GM19240 (cell line): ENCODE measurements around the gene PSMD3.
"Not testable (repeated sequence)": the region's sequence is repeated elsewhere in the genome, so short reads cannot be mapped to it uniquely, and the experiment has no call there.

ENCODE experiments used
- DNase-seq: peaks from one replicate; pipeline ENCODE4 v3.0.0; 2011; ENCODE audit warnings: low spot score; ENCODE audit not compliant: insufficient read length

The PSMD3 gene

GRCh38 chr17:39980351-39981206 is at the start of gene PSMD3:
Gene PSMD3 (plus strand): TSS chr17:39980807. CDS start chr17:39980971, 164 bp downstream.
- peak; percentile 91 for DNase-seq

DNA sequence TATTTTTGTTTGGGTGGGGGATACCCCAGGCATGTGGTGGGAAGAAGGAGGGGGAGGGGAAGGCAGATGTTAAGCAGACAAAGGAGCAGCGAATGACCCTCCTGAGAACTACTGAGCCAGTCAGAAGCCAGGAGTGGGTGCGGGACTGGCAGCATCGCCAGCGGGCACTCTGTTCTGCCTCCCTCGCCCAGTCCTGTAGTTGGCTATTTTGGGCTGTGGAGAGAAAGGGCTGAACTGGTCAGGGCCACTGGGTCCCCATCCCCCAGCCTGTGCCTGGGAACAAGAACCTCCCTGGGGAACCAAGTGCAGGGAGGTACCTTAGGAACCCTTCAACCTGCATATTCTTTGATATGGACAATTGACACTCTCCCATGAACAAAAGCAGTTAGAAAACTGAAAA is 46.7 kb upstream of the PSMD3 start:
- DNase-seq: no peak

- DNase-seq: no peak
Measured at GRCh38 chr17:39934324-39934723, 46.3 kb upstream of the PSMD3 start.

GRCh38 chr17:39935909-39936308 is 44.7 kb upstream of the PSMD3 start:
- DNase-seq: no peak

DNA sequence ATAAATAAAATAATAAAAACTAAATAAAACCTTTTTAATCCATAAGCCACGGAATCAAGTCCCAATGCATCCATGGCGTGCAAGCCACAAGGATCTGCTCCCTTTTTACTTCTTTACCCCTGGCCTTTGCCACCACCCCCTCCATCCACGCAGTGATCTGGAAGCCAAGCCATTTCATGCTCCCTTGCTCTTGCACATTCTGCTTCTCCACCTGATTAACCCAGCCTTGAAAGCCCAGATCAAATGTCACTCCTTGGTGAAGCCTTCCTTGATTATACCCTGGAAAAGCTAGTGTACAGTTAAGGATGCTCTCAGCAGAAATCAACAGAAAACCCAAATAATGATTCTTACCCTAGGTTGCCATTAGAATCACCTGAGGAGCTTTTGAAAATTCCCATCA is 43.2 kb upstream of the PSMD3 start:
- DNase-seq: no peak

GRCh38 chr17:39938140-39938869 is 42.3 kb upstream of the PSMD3 start:
- no peak for DNase-seq

- no peak for DNase-seq
Measured at GRCh38 chr17:39939106-39939505, 41.5 kb upstream of the PSMD3 start.

DNA sequence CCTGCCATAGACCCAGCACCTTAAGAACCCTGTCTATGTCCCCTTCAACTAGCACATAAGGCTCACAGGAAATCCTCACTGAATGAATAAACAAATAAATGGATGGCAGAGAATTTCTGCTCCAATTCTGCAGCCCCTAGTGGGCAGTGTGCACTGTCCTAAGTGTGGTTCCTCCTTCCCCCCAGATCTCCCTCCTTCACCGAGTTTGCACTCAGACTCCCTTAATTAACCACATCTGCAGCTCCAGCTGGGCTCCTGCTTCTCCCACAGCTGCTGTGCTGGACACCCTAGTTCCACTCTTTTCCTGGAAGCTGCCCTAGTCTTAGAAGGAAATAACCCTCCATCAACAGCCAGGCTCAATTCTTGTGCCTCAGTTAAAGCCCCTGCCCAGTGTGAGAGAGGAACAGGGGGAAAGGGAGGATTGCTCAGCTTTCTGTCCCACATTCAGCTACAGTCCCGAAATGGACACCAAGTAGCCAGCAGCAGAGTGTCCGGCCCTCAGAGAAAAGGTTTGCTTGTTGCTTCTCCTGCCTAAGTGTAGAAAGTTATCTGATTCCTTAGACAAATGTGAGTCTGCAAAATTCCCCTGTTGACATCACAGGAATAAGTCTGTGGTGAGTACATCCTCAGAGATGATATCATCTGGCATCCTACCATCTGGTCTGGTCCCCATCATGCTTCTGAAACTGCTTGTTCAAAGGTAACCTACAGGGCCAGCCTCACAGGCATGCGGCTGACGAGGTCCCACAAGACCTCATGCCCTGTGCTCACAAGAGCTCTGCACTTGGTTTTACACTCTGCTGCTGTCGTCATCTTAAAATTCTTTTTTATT is 40.8 kb upstream of the PSMD3 start:
- DNase-seq: peak; percentile 53

DNA sequence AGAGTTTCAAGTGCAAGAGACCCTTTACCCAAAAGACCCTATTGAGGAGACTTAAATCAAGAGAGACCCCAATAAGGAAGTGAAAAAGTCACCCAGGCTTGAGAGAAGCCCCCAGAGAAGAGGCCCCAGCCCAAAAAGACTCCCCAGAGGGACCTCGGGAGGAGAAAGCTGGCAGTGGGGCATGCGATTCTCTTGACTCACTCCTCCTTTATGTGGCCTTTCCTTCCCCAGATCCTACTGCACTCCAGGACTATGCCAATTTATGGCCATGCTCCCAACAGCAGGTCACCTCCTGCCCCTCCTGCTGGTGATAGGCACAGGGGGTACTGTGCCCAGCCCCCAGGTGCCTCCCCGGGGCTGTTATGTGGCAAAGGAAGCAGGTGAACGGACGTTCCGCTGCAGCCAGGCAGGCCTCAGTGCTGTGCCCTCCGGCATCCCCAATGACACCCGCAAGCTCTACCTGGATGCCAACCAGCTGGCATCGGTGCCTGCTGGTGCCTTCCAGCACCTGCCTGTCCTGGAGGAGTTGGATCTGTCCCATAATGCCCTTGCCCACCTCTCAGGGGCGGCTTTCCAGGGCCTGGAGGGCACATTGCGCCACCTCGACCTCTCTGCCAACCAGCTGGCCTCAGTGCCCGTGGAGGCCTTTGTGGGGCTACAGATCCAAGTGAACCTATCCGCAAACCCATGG is 36.8 kb upstream of the PSMD3 start:
- DNase-seq: no peak

GRCh38 chr17:39944393-39944711 is 36.3 kb upstream of the PSMD3 start:
- DNase-seq: no peak

DNA sequence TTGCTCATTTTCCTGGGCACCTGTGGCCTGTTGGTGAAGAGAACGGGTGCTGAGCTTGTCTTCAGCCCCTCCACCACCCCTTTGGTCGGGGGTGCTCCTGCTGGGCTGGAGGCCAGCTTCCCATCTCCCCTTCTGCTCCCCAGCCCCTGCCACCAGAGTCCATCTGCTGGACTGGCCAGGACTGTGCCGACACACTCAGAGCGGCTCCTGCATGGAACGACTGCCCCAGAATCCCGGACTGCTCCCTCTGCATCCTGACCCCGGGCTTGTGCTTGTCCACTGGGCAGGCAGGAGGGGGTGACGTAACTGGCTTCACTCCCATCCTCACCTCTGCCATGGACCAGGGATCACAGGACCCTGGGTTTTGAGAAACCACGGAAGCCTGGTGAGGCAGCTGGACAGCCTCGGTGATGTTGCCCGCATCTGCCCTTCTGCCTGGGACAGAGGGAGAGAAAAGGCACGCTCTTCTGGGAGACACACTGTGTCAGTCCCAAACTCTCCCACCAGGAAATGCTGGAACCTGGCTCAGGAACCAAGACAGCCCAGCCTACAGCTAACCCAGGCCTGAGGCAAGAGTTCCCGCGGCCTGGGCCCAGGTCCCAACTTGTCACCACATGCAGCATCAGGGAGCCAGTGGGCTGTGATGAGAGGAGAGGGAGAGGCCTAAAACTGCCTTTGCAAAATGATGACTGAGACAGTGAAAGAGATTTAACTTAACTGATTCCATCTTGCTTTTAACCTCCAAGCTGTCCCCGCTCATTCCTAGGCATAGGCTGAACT is 33.9 kb upstream of the PSMD3 start:
- DNase-seq: no peak

DNA sequence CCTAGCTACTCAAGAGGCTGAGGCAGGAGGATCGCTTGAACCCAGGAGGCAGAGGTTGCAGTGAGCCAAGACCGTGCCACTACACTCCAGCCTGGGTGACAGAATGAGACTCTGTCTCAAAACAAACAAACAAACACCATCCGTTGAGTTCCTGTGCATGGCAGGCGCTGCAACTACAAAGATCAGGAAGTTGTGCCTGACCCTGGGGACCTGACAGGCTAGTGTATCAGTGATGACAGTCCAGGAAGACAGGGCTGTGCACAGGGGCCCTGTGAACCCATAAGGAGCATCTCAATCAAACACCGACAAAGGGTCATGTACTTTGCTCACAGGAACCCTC is 32.1 kb upstream of the PSMD3 start:
- not testable (repeated sequence) for DNase-seq

DNA sequence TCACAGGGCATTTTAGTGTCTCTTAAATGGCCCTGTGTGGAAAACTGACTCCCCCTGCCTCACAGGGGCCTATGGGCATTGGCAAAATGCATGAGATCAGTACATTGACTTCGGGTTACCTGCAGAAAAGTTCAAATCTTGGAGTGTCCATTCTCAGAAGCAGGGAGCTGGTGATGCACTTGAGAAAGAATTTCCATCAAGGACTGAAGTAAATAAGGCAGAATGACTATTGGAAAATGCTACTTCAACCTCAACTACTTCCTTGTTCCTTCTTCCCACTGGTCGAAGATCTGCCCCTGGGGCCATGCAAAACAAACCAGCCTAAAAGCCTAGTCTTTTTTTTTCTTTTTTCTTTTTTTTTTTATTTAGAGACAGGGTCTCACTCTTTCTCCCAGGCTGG is 31.6 kb upstream of the PSMD3 start:
- no peak for DNase-seq

- no peak for DNase-seq
Measured at GRCh38 chr17:39950871-39951348, 29.7 kb upstream of the PSMD3 start.

- DNase-seq: no peak
Measured at GRCh38 chr17:39951924-39952679, 28.5 kb upstream of the PSMD3 start.

- peak; percentile 90 for DNase-seq
Measured at GRCh38 chr17:39952680-39953470, 27.7 kb upstream of the PSMD3 start.

DNA sequence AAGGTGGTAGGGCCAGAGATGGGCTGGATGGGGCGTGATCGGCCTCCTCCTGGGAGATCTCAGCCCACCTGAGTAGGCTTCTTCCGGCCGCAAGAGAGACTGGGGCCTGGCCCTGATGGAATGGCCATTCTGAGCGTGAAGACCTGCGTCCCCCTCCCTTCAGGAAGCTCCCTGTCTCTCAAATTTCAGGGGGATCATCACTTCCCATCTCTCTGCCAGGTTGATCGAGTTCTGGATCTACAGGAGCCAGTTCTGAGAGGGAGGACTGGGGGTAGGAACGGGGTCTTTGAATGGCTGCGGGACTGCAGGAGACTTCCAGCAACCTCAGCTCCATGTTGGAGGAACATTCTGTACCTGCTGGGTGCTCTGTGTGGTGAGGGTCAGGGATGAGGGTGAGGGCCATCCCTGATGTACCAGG is 27.1 kb upstream of the PSMD3 start:
- DNase-seq: no peak

DNA sequence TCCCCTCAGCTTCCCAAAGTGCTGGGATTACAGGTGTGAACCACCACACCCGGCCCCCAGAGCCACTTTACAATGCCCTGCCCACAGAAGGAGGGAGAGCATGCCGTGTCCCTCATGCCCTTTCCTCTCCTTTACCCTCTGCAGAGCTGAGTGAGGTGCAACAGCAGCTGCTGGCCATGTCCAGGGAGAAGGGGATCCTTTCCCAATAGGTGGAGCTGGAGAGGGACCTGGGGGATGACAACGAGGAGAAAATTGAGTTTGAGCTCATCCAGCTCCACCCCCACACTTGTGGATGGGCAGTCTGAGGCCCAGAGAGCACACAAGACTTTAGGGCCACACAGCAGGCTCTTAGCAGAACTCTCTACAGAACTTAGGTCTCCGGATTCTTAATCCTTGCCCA is 25.7 kb upstream of the PSMD3 start:
- no peak for DNase-seq

DNA sequence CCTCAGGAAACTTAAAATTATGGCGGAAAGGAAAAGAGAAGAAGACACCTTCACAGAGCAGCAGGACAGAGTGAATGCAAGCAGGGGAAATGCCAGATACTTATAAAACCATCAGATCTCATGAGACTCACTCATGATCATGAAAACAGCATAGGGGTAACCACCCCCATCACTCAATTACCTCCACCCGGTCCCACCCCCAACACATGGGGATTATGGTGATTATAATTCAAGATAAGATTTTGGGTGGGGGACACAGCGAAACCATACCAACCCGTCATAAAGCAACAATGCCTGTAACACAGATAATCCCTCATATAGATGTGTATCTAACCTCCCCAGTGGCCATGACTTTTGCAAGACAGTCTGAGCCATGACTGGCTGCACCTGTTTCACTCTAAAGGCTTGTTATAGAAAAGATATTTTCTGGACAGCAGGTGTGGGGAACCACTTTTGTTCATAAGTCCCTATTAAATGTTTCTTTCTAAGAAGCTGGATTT is 24.8 kb upstream of the PSMD3 start:
- DNase-seq: no peak
